ENCODE results near the gene KIAA1755. TPM values are rescaled to one million over a fixed set of nuclear protein-coding genes. Genes with fewer than 3 reads are reported as not detected.
A peak's percentile ranks its signal among the peaks of the same experiment; 100 is the strongest.

KIAA1755 gene
- total RNA-seq, 6 experiments from 2014 or later = 0.06 to 2.7 (median 1.5) TPM

DNA sequence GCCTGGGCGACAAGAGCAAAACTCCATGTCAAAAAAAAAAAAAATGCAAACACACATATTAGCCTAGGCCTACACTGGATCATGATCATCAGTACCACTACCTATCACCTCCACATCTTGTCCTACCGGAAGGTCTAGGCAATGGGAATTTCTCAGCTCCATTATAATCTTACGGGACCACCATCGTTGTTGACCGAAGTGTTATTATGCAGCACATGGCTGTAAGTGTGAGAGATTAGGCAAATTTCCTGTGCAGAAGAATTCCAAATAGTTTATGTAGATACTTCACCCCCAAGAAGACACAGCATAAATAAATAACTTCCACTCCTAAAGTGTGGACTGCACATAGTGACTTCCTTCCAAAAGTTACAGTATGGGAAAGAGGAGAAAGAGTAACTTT is 16.8 kb upstream of the KIAA1755 start:
- no peaks in the 10 kb centered on the region for H3K36me3 ChIP-seq
- no peak for TF ChIP-seq POLR2A (IDR thresholded peaks at IDR 0.05)
- peaks cover 0 to 4% (median 0%) of the 10 kb centered on the region in 4 donors for H3K4me1 ChIP-seq
- DNase-seq (no peak), ATAC-seq (no peak)
- no peak overlapping the region for H3K27ac ChIP-seq
- intact Hi-C loops (cut with DNase I) = no loop called here
- H3K4me3 ChIP-seq = no peak overlapping the region
- H3K9me3 ChIP-seq = no peaks in the 10 kb centered on the region
- no peaks in the 10 kb centered on the region for H3K27me3 ChIP-seq
- WGBS (ENCODE audit: insufficient coverage, low coverage, low lambda C conversion rate, missing lambda C conversion rate) = 88% methylated on average over 5 of the region's 5 CpGs

DNA sequence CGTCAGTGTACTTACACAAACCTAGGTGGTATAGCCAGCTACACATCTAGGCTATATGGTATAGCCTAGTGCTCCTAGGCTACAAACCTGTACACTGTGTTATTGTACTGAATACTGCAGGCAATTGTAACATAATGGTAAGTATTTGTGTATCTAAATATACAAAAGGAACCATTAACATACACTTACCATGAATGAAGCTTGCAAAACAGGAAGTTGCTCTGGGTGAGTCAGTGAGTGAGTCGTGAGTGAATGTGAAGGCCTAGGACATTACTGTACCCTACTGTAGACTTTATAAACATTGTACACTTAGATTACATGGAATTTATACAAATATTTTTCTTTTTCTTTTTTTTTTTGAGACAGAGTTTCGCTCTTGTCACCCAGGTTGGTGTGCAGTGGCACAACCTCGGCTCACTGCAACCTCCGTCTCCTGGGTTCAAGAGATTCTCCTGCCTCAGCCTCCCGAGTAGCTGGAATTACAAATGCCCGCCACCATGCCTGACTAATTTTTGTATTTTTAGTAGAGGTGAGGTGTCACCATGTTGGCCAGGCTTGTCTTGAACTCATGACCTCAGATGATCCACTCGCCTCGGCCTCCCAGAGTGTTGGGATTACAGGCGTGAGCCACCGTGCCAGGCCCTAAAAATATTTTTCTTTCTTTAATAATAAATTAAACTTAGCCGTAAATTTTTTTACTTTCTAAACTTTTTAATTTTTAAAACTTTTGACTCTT is 15.4 kb upstream of the KIAA1755 start:
- peak in 1 of 4 donors; percentile 42 for ATAC-seq
- Histone ChIP-seq H3K36me3 (no peaks in the 10 kb centered on the region), H3K27me3 (no peaks in the 10 kb centered on the region), H3K27ac (no peak overlapping the region), H3K9me3 (no peaks in the 10 kb centered on the region), H3K4me3 (no peak overlapping the region), H3K4me1 (no peaks in the 10 kb centered on the region)
- 82% methylated on average over 12 of the region's 12 CpGs for WGBS (ENCODE audit: insufficient coverage, low coverage, low lambda C conversion rate, missing lambda C conversion rate)
- no peak for TF ChIP-seq POLR2A (IDR thresholded peaks at IDR 0.05)
- intact Hi-C loops (cut with DNase I) = no loop called here
- peak in 1 of 3 donors; percentile 8 for DNase-seq

- Histone ChIP-seq H3K36me3 (no peaks in the 10 kb centered on the region), H3K27me3 (no peaks in the 10 kb centered on the region), H3K4me1 (no peaks in the 10 kb centered on the region), H3K27ac (no peak overlapping the region), H3K9me3 (no peaks in the 10 kb centered on the region), H3K4me3 (no peak overlapping the region)
- intact Hi-C loops (cut with DNase I) = no loop called here
- DNase-seq = no peak
- no peak for ATAC-seq
- WGBS (ENCODE audit: insufficient coverage, low coverage, low lambda C conversion rate, missing lambda C conversion rate) = 46% methylated on average over 2 of the region's 2 CpGs
- TF ChIP-seq, protein P1, sequence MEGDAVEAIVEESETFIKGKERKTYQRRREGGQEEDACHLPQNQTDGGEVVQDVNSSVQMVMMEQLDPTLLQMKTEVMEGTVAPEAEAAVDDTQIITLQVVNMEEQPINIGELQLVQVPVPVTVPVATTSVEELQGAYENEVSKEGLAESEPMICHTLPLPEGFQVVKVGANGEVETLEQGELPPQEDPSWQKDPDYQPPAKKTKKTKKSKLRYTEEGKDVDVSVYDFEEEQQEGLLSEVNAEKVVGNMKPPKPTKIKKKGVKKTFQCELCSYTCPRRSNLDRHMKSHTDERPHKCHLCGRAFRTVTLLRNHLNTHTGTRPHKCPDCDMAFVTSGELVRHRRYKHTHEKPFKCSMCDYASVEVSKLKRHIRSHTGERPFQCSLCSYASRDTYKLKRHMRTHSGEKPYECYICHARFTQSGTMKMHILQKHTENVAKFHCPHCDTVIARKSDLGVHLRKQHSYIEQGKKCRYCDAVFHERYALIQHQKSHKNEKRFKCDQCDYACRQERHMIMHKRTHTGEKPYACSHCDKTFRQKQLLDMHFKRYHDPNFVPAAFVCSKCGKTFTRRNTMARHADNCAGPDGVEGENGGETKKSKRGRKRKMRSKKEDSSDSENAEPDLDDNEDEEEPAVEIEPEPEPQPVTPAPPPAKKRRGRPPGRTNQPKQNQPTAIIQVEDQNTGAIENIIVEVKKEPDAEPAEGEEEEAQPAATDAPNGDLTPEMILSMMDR (IDR thresholded peaks at IDR 0.05) = no peak
- TF ChIP-seq POLR2A (IDR thresholded peaks at IDR 0.05) = no peak
Observed at GRCh38 chr20:38272961-38273360, 12.4 kb upstream of the KIAA1755 start.

- H3K9me3 ChIP-seq = no peaks in the 10 kb centered on the region
- H3K36me3 ChIP-seq = no peaks in the 10 kb centered on the region
- H3K27me3 ChIP-seq = no peaks in the 10 kb centered on the region
- DNase-seq (no peak), ATAC-seq (no peak)
- no peak overlapping the region for H3K4me3 ChIP-seq
- WGBS (ENCODE audit: insufficient coverage, low coverage, low lambda C conversion rate, missing lambda C conversion rate) = no CpG with 5 or more reads among the region's 2 CpGs
- intact Hi-C loops (cut with DNase I) = no loop called here
- H3K4me1 ChIP-seq = no peaks in the 10 kb centered on the region
- H3K27ac ChIP-seq = no peak overlapping the region
- TF ChIP-seq, protein P1 (IDR thresholded peaks at IDR 0.05) = no peak
Observed at GRCh38 chr20:38272398-38272797, 11.9 kb upstream of the KIAA1755 start.

GRCh38 chr20:38271608-38272120 is 11.1 kb upstream of the KIAA1755 start:
- H3K27ac ChIP-seq = no peak overlapping the region
- no peaks in the 10 kb centered on the region for H3K27me3 ChIP-seq
- no peak for DNase-seq
- TF ChIP-seq POLR2A (IDR thresholded peaks at IDR 0.05) = no peak
- TF ChIP-seq, protein P1 (IDR thresholded peaks at IDR 0.05) = no peak
- ATAC-seq = no peak
- no peaks in the 10 kb centered on the region for H3K36me3 ChIP-seq
- intact Hi-C loops (cut with DNase I) = no loop called here
- no peak overlapping the region for H3K4me3 ChIP-seq
- no peaks in the 10 kb centered on the region for H3K4me1 ChIP-seq
- no peaks in the 10 kb centered on the region for H3K9me3 ChIP-seq
- WGBS (ENCODE audit: insufficient coverage, low coverage, low lambda C conversion rate, missing lambda C conversion rate) = 100% methylated on average over 2 of the region's 2 CpGs
